Hematopoietic multipotent progenitor cell (in vitro differentiated cells): ENCODE measurements around the gene KMO. TPM values are rescaled to one million over a fixed set of nuclear protein-coding genes. Genes with fewer than 3 reads are reported as not detected.

Experiments used
- DNase-seq, 3 donors: peaks; one replicate each; pipeline ENCODE4 v3.0.0-alpha.2; 2011 to 2015; ENCODE audit warnings: low read depth in 2 of 3, low spot score in 2 of 3
- total RNA-seq: library from RNA; depleted of rRNA; stranded (reverse); fragments of >200 nt; gene quantifications from one replicate; pipeline ENCODE4 v1.2.3, GENCODE V29; 2012

KMO gene
- total RNA-seq, 1 donor, result 0.81 TPM

- DNase-seq, result no peak
Observed at GRCh38 chr1:241642593-241642944, 110.4 kb downstream of the KMO start.

GRCh38 chr1:241644259-241644658, 112.1 kb downstream of the KMO start:
- DNase-seq, result no peak

GRCh38 chr1:241645199-241645598, 113.0 kb downstream of the KMO start:
- no peak for DNase-seq

Other genes with a start within 250 kb of the KMO start
- not detected for gene RGS7, start 175.2 kb upstream of the KMO start, total RNA-seq
- gene FH, start 12.6 kb upstream of the KMO start, total RNA-seq, result 20.5 TPM
- gene CHML, start 108.0 kb downstream of the KMO start, total RNA-seq, result 14.0 TPM
- gene OPN3, start 108.0 kb downstream of the KMO start, total RNA-seq, result 17.8 TPM
- gene WDR64, start 119.9 kb downstream of the KMO start, total RNA-seq, result not detected